ENCODE data around the gene CCDC50.

CCDC50 gene

DNA sequence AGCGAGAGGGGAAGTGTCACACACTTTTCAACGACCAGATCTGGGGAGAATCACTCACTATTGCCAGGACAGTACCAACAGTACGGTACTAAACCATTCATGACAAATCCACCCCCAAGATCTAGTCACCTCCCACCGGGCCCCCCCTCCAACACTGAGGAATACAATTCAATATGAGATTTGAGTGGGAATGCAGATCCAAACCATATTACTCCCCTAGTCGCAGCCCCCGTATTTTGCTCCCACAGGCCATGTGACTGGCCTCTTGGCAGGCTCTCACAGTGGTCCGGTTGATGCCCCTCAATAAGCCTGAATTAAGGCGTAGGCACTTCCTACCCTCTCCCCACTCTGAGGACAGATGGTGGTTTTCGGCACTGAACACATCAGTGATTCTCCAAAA is 86.4 kb downstream of the CCDC50 start:
- Histone ChIP-seq H3K27me3 (replicated peaks; ENCODE audit: control insufficient read depth, insufficient read depth, low read length) (no peaks in the 10 kb centered on the region), H3K4me3 (replicated peaks; ENCODE audit: low read depth, low read length) (no peak overlapping the region), H3K36me3 (ENCODE audit: control insufficient read depth, insufficient read depth, low read length) (no peaks in the 10 kb centered on the region)
- DNase-seq (ENCODE audit: extremely low read depth, insufficient read length): no peak
- TF ChIP-seq, protein P1, sequence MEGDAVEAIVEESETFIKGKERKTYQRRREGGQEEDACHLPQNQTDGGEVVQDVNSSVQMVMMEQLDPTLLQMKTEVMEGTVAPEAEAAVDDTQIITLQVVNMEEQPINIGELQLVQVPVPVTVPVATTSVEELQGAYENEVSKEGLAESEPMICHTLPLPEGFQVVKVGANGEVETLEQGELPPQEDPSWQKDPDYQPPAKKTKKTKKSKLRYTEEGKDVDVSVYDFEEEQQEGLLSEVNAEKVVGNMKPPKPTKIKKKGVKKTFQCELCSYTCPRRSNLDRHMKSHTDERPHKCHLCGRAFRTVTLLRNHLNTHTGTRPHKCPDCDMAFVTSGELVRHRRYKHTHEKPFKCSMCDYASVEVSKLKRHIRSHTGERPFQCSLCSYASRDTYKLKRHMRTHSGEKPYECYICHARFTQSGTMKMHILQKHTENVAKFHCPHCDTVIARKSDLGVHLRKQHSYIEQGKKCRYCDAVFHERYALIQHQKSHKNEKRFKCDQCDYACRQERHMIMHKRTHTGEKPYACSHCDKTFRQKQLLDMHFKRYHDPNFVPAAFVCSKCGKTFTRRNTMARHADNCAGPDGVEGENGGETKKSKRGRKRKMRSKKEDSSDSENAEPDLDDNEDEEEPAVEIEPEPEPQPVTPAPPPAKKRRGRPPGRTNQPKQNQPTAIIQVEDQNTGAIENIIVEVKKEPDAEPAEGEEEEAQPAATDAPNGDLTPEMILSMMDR (IDR thresholded peaks at IDR 0.05; ENCODE audit: insufficient read depth, low read length, poor library complexity, severe bottlenecking): no peak

DNA sequence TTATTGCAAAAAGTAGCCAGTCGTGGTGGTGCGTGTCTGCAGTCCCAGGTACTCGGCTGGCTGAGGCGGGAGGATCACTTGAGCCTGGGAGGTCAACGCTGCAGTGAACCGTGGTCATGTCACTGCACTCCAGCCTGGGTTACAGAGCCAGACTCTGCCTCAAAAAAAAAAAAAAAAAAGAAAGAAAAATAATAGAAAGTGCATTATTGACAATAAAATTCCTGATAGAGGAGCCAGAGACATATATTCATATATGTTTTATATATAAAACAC is 88.2 kb downstream of the CCDC50 start:
- Histone ChIP-seq H3K36me3 (ENCODE audit: control insufficient read depth, insufficient read depth, low read length) (no peaks in the 10 kb centered on the region), H3K27me3 (replicated peaks; ENCODE audit: control insufficient read depth, insufficient read depth, low read length) (no peaks in the 10 kb centered on the region), H3K4me3 (replicated peaks; ENCODE audit: low read depth, low read length) (no peak overlapping the region)
- TF ChIP-seq, protein P1 (IDR thresholded peaks at IDR 0.05; ENCODE audit: insufficient read depth, low read length, poor library complexity, severe bottlenecking): no peak
- no peak for DNase-seq (ENCODE audit: extremely low read depth, insufficient read length)

DNA sequence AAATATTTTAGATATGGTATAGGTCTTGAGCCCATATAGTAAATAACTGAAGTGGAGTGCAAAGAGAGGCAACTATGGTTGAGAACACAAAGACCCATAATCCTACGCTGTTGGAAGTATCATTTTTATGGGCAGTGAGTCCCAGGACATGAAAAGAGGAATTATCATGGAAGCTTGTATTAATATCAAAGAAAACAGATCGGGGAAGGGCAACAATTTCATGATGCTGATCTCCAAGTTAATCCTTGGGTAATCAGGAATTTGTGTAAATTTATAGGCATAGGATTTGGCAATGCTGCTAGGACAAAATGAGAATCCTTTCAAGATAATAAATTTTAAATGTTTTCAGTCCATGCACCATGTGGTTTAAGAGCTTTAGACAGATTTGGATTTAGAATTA is 91.6 kb downstream of the CCDC50 start:
- DNase-seq (ENCODE audit: extremely low read depth, insufficient read length): no peak
- TF ChIP-seq, protein P1 (IDR thresholded peaks at IDR 0.05; ENCODE audit: insufficient read depth, low read length, poor library complexity, severe bottlenecking): no peak
- no peaks in the 10 kb centered on the region for H3K27me3 ChIP-seq (replicated peaks; ENCODE audit: control insufficient read depth, insufficient read depth, low read length)
- H3K4me3 ChIP-seq (replicated peaks; ENCODE audit: low read depth, low read length): no peak overlapping the region
- H3K36me3 ChIP-seq (ENCODE audit: control insufficient read depth, insufficient read depth, low read length): no peaks in the 10 kb centered on the region

DNA sequence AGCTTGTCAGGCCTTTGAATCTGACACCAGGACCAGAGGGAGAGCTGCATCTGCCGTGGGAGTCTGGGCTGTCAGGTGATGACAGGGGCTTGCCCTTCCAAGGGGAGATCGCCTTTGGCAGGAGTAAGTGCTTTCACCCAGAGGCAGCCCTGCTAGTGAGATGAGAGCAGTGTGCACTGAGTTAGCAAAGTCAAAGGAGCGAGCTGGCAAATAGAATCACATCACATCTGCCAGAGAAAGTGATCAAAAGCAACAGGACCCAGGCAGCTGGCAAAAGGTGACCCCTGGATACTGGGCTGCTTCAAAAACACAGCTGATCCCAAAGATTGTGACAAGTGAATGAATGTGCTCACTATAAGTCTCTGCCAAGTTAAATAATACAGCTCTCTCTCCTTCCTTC is 95.7 kb downstream of the CCDC50 start:
- no peaks in the 10 kb centered on the region for H3K27me3 ChIP-seq (replicated peaks; ENCODE audit: control insufficient read depth, insufficient read depth, low read length)
- TF ChIP-seq, protein P1 (IDR thresholded peaks at IDR 0.05; ENCODE audit: insufficient read depth, low read length, poor library complexity, severe bottlenecking): no peak
- H3K4me3 ChIP-seq (replicated peaks; ENCODE audit: low read depth, low read length): no peak overlapping the region
- no peak for DNase-seq (ENCODE audit: extremely low read depth, insufficient read length)
- no peaks in the 10 kb centered on the region for H3K36me3 ChIP-seq (ENCODE audit: control insufficient read depth, insufficient read depth, low read length)

DNA sequence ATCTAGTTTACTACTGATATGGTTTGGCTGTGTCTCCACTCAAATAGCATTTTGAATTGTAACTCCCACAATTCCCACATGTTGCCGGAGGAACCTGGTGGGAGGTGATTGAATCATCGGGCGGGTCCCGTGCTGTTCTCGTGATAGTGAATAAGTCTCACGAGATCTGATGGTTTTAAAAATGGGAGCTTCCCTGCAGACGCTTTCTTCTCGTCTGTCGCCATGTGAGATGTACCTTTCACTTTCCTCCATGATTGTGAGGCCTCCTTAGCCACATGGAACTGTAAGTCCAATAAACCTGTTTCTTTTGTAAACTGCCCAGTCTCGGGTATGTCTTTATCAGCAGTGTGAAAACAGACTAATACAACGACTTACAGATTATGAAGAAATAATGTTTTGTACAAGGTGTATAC is 96.1 kb downstream of the CCDC50 start:
- TF ChIP-seq, protein P1 (IDR thresholded peaks at IDR 0.05; ENCODE audit: insufficient read depth, low read length, poor library complexity, severe bottlenecking): no peak
- no peak for DNase-seq (ENCODE audit: extremely low read depth, insufficient read length)

DNA sequence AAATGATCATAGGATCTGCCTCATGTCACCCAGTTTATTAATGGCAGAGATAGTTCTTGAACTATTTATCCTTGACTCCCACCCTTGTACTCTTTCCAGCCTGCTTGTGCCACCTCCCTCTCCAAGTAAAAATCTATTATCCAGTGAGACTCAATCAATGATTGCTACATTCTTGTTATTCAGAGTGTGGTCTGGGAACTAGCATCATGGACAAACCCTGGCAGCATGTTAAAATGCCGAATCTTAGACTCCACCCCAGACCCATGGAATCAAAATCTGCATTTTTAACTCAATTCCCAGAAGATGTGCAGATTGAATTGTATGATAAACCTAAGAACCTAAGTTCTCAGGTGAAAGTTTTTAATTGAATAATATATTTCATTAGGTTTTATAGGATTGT is 97.1 kb downstream of the CCDC50 start:
- no peak overlapping the region for H3K4me3 ChIP-seq (replicated peaks; ENCODE audit: low read depth, low read length)
- no peaks in the 10 kb centered on the region for H3K27me3 ChIP-seq (replicated peaks; ENCODE audit: control insufficient read depth, insufficient read depth, low read length)

More for the DNA sequence above, 96.1 kb downstream of the CCDC50 start:
- H3K4me3 ChIP-seq (replicated peaks; ENCODE audit: low read depth, low read length): no peak overlapping the region
- no peaks in the 10 kb centered on the region for H3K36me3 ChIP-seq (ENCODE audit: control insufficient read depth, insufficient read depth, low read length)
- H3K27me3 ChIP-seq (replicated peaks; ENCODE audit: control insufficient read depth, insufficient read depth, low read length): no peaks in the 10 kb centered on the region

More for the DNA sequence above, 97.1 kb downstream of the CCDC50 start:
- H3K36me3 ChIP-seq (ENCODE audit: control insufficient read depth, insufficient read depth, low read length): no peaks in the 10 kb centered on the region
- no peak for DNase-seq (ENCODE audit: extremely low read depth, insufficient read length)
- TF ChIP-seq, protein P1 (IDR thresholded peaks at IDR 0.05; ENCODE audit: insufficient read depth, low read length, poor library complexity, severe bottlenecking): no peak

All from GM06990 (cell line).